GM12875 (cell line): Measurements from ENCODE around the gene PRR5.

ENCODE experiments used
- H3K4me3 ChIP-seq: one replicate; pipeline ENCODE4 v1.5.1; 2011; ENCODE audit warnings: low read depth, low read length, control low read depth
- TF ChIP-seq, protein P1 (sequence below): IDR thresholded peaks from 2 replicates; pipeline ENCODE4 v1.5.1; 2011; ENCODE audit warnings: low read depth, mild to moderate bottlenecking, control low read depth, inconsistent platforms, low read length, moderate library complexity, borderline replicate concordance; ENCODE audit not compliant: insufficient read depth

Gene PRR5

DNA sequence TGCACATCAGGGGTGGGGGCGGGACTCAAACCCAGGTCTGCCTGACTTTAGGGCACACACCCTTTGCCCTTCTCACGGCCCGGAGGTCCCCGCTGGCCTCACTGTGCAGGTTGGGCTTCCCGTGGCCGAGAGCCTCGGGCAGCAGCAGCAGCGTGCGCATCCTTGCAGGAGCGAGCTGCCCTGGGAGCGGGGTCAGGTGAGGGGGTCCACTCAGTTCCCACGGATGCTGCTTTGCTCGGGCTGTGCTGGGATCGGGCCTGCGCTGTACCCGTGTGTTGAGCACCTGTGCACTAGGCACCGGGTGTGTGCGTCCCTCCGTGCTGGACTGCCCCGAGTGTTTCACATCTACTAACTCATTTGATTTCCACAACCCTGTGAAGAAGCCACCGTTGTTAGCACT is 25.1 kb downstream of the PRR5 start:
- TF ChIP-seq, protein P1, sequence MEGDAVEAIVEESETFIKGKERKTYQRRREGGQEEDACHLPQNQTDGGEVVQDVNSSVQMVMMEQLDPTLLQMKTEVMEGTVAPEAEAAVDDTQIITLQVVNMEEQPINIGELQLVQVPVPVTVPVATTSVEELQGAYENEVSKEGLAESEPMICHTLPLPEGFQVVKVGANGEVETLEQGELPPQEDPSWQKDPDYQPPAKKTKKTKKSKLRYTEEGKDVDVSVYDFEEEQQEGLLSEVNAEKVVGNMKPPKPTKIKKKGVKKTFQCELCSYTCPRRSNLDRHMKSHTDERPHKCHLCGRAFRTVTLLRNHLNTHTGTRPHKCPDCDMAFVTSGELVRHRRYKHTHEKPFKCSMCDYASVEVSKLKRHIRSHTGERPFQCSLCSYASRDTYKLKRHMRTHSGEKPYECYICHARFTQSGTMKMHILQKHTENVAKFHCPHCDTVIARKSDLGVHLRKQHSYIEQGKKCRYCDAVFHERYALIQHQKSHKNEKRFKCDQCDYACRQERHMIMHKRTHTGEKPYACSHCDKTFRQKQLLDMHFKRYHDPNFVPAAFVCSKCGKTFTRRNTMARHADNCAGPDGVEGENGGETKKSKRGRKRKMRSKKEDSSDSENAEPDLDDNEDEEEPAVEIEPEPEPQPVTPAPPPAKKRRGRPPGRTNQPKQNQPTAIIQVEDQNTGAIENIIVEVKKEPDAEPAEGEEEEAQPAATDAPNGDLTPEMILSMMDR = no peak
- no peak overlapping the region for H3K4me3 ChIP-seq

DNA sequence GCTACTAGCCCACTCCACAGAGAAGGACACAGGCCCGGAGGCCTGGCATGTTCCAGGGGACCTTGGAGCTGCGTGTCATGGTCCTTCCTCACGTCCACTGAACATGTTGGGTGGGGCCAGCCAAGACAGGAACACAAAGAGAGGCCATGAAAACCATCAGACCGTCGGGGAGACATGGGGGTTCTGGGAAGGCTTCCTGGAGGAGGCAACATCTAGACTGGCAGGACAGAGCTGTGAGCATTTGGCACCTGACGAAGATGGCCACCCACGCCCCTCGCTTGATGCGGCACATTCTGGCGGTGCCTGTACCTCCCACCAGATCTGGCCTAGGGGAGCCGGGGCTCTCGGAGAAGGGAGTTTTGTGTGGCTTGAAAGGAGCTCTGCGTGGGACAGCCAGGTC is 25.7 kb downstream of the PRR5 start:
- no peak overlapping the region for H3K4me3 ChIP-seq
- TF ChIP-seq, protein P1 = no peak

DNA sequence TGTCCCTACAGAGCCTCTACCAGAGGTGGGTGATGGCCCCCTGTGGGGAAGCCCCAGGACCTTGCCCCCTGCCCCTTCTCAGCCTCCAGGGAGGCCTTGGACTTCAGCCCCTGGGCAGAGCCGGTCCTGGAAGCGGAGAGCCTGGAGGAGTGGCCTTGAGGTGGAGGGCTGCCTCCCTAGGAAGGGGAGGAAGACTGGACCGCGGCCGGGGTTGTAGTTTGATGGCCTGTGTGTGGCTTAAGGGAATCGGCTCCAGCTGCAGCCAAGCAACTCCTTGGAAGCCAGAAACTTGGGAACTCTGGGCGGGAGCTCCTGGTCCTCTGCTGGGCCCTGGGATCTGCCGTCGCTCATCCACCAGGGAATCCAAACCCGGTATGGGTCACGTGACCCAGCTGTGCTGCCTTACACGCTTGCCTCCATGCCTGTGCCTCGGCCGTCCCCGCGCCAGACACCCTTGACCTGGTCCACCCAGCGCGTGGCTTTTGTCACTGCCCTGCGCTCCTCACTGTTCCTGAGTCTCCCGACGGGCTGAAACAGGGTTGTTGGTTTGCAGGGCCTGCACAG is 26.8 kb downstream of the PRR5 start:
- H3K4me3 ChIP-seq = no peak overlapping the region
- TF ChIP-seq, protein P1 = no peak

DNA sequence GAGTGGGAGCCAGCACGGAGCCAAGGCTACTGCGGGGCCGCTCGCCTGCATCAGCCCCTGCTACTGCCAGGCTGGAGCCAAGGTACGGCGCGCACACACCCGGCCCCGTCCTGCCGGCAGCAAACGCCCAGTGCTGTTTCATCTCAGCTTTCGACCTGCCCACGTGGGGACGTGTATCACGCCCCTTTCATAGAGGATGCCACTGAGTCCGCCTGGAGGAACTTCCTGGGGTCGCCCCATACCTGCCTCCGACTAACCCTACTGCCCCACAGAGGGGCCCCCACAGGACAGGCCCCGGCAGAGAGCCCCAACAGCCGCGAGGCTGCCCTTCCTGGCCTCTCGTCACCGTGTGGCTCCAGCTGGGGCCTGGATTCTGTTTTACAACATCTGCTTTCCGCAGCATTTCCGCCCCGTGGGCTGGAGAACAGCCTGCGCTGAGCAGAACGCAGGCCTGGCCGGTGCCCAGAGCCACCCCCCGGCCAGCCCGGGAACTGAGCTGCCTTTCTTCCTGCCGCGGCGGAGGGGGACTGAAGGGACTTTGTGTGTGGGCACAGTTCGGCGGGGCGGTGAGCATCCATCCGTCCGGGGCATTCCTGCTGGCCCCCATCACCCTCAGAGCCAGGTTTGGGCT is 27.5 kb downstream of the PRR5 start:
- no peak overlapping the region for H3K4me3 ChIP-seq
- TF ChIP-seq, protein P1 = no peak

DNA sequence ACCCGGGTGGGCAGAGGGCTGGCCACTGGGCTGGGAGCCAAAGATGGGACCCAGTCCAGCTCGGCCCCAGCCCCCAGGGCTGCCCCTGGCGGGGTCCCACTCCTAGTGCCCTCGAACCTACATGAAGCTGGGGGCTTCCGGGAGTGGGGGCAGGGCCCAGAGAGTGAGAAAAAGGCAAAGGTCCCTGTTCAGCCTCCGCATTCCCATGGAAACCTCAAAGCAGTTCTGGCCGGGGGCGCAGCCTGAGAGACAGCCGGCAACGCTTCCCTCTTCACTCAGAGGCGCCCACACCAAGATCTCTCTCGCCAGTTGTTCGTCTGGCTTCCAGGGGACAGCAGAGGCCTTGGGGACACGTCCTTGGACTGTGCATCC is 28.0 kb downstream of the PRR5 start:
- no peak overlapping the region for H3K4me3 ChIP-seq

DNA sequence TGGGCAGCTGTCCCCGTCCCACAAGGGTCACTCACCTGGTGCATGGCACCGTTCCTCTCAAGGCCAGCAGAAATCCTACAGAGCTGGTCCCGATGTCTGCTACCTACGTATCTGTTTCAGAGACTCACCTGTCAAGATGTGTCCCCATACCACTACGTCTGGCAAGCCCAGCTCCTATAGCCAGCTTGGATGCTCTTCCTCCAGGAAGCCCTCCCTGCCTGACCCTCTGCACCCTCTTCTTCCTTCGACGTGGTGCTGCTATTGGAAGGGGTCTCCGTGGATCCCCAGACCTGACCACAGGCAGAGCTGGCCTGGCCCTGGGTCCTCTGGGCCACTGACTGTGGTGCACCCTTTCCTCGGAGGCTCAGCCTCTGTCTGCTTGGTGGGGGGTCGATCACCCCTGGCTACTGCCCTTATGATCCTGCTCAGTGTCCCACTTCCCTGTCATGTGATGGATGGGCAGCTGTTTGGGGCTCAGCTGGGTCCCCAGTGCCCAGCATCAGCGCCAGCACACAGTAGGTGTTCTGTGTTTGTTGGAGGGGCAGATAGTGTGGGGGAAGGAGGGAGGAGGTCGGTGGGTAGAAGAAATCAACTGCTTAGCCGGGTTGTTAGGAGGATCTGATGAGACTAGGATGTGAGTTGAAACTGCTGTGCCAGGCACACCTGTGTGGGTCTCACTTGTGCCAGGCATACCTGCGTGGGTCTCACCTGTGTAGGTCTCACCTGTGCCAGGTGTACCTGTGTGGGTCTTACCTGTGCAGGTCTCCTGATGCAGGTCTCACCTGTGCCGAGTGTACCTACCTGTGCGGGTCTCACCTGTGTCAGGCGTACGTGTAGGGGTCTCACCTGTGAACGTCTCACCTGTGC is 28.7 kb downstream of the PRR5 start:
- H3K4me3 ChIP-seq = no peak overlapping the region
- TF ChIP-seq, protein P1 = no peak

More for the DNA sequence above, 28.0 kb downstream of the PRR5 start:
- TF ChIP-seq, protein P1 = no peak
